ENCODE results near the gene ADM.
A peak's percentile ranks its signal among the peaks of the same experiment; 100 is the strongest.

DNA sequence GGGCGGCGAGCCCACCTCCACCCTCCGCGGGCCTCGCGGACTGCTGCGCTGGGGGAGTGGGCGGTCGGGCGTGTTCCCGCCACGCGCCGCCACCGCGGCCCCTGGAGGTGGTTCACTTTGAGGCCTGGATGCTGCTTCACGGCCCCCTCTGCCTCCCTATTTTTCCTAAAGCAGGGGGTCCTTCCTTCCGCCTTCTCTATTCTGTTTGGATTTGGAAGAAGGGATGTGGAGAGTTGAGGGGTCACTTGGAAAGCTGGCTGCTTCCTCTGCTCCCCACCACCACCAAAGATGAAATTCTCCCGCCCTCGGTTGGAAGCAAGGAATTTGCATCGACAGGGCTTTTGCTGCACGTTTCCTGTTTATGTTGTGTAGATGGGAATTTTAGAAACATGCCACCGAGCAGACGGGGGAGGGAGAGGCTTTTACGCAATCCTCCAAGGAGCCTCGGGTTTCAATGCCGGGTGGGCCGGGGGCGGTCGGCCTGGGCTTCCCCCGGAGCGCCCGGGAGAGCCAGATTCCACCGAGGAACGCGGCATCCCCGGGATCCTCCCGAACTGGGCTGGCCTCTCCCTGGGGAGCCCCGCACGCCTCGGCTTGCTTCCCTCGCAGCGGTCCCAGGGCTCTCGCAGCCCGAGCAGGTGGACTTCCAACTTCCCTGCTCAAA is 10.5 kb upstream of the ADM start:
- TF ChIP-seq, protein P1, sequence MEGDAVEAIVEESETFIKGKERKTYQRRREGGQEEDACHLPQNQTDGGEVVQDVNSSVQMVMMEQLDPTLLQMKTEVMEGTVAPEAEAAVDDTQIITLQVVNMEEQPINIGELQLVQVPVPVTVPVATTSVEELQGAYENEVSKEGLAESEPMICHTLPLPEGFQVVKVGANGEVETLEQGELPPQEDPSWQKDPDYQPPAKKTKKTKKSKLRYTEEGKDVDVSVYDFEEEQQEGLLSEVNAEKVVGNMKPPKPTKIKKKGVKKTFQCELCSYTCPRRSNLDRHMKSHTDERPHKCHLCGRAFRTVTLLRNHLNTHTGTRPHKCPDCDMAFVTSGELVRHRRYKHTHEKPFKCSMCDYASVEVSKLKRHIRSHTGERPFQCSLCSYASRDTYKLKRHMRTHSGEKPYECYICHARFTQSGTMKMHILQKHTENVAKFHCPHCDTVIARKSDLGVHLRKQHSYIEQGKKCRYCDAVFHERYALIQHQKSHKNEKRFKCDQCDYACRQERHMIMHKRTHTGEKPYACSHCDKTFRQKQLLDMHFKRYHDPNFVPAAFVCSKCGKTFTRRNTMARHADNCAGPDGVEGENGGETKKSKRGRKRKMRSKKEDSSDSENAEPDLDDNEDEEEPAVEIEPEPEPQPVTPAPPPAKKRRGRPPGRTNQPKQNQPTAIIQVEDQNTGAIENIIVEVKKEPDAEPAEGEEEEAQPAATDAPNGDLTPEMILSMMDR (IDR thresholded peaks at IDR 0.05) = no peak
- peak in 1 of 3 donors; percentile 5 for TF ChIP-seq POLR2A (IDR thresholded peaks at IDR 0.05)

All from body of pancreas (tissue), 4 donors.